Astrocyte of the spinal cord (primary cell): Measurements from ENCODE around the gene OPTC.

Experiments used
- DNase-seq: peaks from one replicate; pipeline ENCODE4 v3.0.0; 2011; ENCODE audit warnings: low read depth, low spot score
- H3K4me3 ChIP-seq: 2 replicates; pipeline ENCODE4 v1.5.1; 2011; ENCODE audit warnings: low read depth, mild to moderate bottlenecking, low read length, moderate library complexity
- in situ Hi-C: cut with HindIII; loops from 2 replicates; pipeline ENCODE4 v1.10.0; 2017; ENCODE audit warnings: low sequenced_read_pairs
- TF ChIP-seq, protein P1 (sequence below): IDR thresholded peaks from 2 replicates; pipeline ENCODE4 v1.5.1; 2012; ENCODE audit warnings: low read depth, mild to moderate bottlenecking, low read length, inconsistent platforms

Gene OPTC

DNA sequence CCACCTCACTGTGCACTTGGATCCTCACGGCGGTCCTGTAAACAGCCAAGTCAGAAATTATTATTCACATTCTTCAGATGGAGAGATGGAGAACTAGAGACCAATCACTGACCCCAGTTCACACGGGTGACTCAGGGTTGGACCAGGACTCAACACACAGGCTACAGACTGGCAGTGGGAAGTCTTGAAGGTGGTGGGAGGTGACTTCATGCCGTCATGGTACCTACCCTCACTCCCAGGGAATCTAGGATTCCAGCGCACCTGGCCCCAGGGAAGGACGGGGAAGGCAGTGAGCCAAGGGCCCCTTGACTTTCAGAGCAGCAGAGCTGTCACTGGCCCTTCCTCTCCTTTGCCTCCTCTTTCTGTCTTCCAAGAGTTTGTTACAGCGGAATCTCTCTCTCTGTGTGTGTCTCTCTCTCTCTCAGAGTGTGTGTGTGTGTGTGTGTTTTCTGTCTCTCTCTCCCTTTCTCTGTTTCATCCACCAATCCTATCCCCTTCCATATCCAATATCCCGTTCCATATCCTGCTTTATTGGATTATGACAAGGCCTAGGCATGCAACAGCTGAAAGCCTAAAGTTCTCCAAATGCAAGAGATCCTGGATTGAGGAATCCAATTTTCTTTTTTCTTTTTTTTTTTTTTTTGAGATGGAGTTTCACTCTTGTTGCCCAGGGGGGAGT is 11.7 kb downstream of the OPTC start:
- in situ Hi-C loops, result no loop called here
- no peak overlapping the region for H3K4me3 ChIP-seq
- TF ChIP-seq, protein P1, sequence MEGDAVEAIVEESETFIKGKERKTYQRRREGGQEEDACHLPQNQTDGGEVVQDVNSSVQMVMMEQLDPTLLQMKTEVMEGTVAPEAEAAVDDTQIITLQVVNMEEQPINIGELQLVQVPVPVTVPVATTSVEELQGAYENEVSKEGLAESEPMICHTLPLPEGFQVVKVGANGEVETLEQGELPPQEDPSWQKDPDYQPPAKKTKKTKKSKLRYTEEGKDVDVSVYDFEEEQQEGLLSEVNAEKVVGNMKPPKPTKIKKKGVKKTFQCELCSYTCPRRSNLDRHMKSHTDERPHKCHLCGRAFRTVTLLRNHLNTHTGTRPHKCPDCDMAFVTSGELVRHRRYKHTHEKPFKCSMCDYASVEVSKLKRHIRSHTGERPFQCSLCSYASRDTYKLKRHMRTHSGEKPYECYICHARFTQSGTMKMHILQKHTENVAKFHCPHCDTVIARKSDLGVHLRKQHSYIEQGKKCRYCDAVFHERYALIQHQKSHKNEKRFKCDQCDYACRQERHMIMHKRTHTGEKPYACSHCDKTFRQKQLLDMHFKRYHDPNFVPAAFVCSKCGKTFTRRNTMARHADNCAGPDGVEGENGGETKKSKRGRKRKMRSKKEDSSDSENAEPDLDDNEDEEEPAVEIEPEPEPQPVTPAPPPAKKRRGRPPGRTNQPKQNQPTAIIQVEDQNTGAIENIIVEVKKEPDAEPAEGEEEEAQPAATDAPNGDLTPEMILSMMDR, result no peak
- DNase-seq, result no peak

DNA sequence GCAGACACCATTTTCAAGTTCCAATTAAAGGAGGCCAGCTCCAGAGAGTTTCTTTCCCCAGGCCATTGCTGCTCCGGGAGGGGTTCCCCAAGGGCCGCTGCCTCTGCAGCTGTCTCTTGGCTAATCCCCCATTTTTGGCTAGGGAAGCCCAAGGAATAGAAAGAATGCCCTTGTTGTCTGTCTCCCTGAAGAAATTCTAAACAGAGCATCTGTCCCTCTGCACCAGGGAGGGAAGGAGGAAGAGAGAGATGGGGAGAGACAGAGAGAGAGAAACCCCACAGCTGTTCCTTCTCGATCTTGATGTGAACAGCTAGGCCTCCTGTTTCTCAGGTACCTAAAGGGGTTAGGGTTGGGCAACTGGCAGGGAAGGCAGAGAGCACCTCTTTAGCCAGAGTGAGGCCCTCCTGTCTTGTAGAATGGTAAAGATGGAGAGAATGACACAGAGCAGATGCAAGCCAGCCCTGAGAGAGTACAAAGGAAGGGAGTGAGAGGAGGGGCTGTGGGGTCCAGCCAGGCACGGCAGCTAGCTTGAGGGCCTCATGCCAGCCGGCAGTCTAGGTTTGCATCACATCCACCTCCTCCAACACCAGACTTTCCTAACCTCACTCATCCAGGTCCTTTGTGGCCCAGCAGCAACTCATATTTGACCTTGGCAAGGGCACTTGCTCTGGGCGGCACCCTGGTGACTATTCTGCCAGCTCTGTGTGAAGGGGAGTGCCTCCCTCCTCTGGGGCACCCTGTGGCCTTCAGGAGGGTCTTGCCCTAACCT is 13.1 kb downstream of the OPTC start:
- TF ChIP-seq, protein P1, result no peak
- in situ Hi-C loops, result no loop called here
- H3K4me3 ChIP-seq, result no peak overlapping the region
- no peak for DNase-seq

DNA sequence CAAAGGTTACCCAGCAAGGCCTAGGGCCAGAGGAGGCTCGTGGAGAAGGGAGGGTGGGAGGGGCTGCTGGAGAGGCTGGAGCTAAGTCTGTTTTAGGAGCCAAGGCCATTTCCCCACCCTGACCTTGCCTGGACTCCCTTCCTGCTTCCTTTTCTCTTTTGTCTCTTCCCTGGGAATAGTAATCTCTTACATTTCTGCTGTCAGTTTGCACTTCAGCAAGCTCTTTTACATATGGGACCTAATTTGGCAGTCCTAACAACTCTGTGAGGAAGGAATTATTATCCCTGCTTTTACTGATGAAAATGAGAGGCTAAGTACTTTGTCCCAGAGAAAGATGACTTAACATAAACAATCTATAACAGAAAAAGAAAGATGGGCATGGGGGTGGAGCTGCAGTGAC is 13.8 kb downstream of the OPTC start:
- no peak overlapping the region for H3K4me3 ChIP-seq
- DNase-seq, result no peak
- TF ChIP-seq, protein P1, result no peak
- in situ Hi-C loops, result no loop called here

DNA sequence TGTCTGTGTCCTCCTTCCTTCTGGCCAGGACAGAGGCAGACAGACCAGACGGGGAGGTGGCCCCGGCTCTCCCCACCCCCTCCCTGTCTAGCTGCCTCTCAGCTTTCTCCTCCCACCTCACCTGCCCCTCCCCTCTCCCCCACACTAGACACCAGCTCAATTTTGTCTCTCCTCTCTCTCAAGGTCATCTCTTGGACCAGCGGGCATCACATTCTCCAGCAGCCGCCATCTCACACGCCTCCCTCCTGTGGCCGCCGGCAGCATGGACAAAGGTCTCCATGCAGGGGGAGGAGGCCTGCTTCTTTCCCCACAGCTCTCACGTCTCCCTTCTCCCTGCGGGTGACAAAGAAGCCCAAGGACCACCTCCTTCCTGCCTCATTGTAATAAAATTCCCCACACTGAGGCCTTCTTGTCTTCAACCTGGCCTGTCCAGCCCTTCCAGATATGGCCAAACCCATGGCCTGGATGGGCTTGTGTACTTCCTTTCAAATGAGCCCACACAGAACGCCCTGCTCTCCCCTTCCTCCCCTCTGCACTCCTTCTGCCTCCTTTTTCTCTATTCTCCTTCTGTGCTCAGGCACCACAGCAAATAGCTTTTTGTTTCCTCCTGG is 14.6 kb downstream of the OPTC start:
- TF ChIP-seq, protein P1, result peak; percentile 6
- DNase-seq, result no peak
- in situ Hi-C loops, result no loop called here
- no peak overlapping the region for H3K4me3 ChIP-seq

DNA sequence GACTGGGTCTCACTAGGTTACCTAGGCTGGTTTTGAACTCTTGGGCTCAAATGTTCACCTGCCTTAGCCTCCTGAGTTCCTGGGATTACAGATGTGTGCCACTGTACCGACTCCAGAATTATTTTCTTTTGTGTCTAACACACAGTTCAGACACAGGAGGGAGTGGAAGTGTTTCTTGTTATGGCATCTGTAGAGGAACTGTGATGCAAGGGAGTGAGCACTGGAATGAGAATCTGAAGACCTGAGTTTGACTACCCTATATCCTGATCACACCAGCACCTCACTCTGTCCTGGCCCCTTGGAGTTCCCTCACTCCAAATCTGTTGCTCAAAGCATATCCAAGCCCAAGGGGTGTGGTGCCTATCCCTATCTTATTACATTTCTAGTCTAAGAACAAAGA is 15.2 kb downstream of the OPTC start:
- TF ChIP-seq, protein P1, result no peak
- in situ Hi-C loops, result no loop called here
- DNase-seq, result no peak
- no peak overlapping the region for H3K4me3 ChIP-seq

DNA sequence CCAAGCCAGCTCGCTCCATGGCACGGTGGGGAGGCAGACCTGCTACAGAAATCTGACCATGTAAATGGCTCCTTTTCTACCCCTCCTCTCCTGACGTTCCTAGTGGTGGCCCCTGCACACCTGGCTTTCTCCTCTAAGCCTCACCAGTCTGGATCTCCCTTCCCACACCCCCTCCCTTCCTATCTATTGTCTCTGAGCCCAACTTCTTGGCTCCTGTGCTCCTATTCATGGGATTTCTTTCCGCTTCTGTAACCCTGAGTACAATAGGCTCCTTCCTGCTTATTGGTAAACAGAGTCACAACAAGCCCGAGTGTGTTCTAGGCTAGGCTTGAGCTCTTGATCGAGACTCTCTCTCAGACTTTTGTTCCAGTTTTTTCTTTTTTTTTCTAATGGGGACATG is 17.6 kb downstream of the OPTC start:
- DNase-seq, result no peak
- TF ChIP-seq, protein P1, result no peak
- no peak overlapping the region for H3K4me3 ChIP-seq
- in situ Hi-C loops, result no loop called here
